Measurements from ENCODE around the gene PRSS38.
A peak's percentile ranks its signal among the peaks of the same experiment; 100 is the strongest.

Gene PRSS38

GRCh38 chr1:227779021-227779441, 36.4 kb upstream of the PRSS38 start:
- DNase-seq (ENCODE audit: low spot score), result no peak

GRCh38 chr1:227779685-227780084, 35.8 kb upstream of the PRSS38 start:
- no peak for DNase-seq (ENCODE audit: low spot score)

GRCh38 chr1:227780101-227781044, 35.1 kb upstream of the PRSS38 start:
- DNase-seq (ENCODE audit: low spot score), result no peak

DNA sequence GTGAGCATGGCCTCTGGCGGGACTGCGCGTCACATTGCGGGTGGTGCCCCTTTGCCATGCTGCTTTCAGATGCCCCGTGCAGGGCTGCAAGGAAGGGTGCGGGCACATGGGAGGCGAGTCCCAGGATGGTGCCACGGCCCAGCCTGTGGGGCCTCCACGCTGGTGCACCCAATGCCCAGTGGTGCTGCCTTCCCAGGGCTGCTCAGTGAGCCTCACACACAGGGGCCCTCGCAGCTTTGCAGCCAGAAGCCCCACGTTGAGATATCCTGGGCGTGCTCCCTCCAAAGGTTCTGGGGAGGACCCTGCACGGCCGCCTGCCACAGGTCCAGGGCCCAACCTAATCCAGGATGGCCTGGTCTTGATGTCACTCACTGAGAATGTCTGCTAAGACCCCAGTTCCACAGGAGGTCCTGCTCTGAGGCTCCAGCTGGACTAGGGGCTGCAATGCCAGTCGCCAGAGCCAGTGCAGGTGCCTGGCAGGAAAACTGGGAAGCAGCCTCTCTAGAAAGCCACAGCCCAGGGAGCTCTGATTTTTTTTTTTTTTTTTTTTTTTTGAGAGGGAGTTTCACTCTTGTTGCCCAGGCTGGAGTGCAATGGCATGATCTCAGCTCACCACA, 34.1 kb upstream of the PRSS38 start:
- no peak for DNase-seq (ENCODE audit: low spot score)

GRCh38 chr1:227782226-227782625, 33.2 kb upstream of the PRSS38 start:
- DNase-seq (ENCODE audit: low spot score), result no peak

DNA sequence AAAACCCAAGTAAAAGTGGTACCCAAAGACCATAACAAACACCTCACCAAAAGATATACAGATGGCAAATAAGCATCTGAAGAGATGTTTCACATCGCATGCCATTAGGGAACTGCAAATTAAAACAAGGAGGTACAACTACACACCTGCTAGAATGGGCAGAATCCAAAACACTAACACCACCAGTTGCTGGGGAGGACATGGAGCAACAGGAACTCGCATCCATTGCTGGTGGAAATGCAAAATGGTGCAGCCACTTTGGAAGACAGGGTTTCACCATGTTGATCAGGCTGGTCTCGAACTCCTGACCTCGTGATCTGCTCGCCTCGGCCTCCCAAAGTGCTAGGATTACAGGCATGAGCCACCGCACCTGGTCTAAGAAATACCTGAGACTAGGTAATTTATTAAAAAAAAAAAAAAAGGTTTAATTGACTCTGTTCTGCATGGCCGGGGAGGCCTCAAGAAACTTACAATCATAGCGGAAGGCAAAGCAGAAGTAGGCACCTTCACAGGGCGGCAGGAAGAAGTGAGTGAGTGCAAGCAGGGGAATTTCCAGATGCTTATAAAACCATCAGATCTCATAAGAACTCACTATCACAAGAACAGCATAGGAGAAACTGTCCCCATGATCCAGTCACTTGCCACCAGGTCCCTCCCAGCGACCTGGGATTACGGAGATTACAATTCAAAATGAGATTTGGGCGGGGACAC, 30.2 kb upstream of the PRSS38 start:
- no peak for DNase-seq (ENCODE audit: low spot score)

DNA sequence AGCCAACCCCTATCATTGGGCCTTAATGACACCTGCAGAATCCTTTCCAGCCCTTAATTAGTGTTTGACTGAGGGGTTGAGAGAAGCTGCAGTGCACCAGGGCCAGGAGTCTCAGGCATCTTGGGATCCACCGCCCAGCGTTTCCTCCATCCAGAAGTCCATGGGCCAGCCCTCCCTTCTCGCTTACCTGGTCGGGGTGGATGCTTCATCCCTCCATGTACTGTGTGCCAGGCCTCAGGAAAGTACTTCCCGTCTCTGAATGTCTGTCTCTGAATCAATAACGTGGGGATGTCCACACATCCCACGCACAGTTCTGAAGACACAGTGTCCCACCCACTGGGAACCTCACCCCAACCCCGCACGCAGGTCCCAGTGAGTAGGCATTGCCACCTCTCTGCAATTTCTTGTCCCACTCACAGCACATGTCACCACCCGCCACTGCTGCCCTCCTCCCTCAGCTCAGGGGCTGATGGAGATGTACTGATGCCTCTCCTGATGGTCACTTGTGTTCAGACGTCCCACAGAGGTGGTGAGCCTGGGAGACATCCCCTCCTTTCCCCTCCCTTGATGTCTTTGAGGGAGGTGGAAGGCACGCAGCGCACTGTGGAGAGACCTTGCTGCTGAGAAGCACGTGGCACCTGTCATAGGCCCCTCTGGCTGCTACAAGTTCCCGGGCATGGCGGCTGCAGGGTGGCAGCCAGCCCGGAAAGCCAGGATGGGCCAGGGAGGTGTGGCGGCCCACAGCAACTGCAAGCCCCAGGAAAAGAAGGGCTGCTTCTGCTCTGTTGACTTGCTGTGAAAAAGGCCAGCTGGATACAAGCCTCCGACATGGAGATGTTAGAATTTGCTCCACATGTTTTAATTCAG, 29.4 kb upstream of the PRSS38 start:
- DNase-seq (ENCODE audit: low spot score), result no peak

GRCh38 chr1:227786673-227787512, 28.6 kb upstream of the PRSS38 start:
- DNase-seq (ENCODE audit: low spot score), result no peak

- peak; percentile 86 for DNase-seq (ENCODE audit: low spot score)
These were observed 27.8 kb upstream of the PRSS38 start for GRCh38 chr1:227787513-227788270.

- no peak for DNase-seq (ENCODE audit: low spot score)
These were observed 27.0 kb upstream of the PRSS38 start for GRCh38 chr1:227788271-227789083.

- no peak for DNase-seq (ENCODE audit: low spot score)
These were observed 26.1 kb upstream of the PRSS38 start for GRCh38 chr1:227789084-227790033.

DNA sequence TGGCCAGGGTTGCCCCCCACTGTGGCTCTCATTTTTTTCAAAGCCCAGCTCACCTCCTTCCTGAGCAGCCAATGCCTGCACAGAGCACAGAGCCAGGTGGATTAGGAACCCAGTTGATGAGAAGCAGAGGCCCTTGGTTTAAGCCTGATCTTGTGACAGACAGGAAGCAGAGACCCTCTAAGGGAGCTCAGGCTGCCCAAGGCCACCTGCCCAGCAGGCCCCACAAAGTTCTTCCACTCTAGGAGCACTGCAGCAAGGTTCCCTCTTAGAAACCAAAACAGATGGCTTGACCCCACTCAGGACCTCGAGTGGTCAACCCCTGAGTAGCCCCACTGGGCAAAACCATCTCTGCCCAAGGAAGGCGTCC, 25.5 kb upstream of the PRSS38 start:
- DNase-seq (ENCODE audit: low spot score), result no peak

- no peak for DNase-seq (ENCODE audit: low spot score)
These were observed 24.6 kb upstream of the PRSS38 start for GRCh38 chr1:227790868-227791267.

- no peak for DNase-seq (ENCODE audit: low spot score)
These were observed 23.9 kb upstream of the PRSS38 start for GRCh38 chr1:227791425-227792143.

- DNase-seq (ENCODE audit: low spot score), result no peak
These were observed 23.0 kb upstream of the PRSS38 start for GRCh38 chr1:227792216-227793078.
